ENCODE measurements around the gene PYHIN1.

Gene PYHIN1

DNA sequence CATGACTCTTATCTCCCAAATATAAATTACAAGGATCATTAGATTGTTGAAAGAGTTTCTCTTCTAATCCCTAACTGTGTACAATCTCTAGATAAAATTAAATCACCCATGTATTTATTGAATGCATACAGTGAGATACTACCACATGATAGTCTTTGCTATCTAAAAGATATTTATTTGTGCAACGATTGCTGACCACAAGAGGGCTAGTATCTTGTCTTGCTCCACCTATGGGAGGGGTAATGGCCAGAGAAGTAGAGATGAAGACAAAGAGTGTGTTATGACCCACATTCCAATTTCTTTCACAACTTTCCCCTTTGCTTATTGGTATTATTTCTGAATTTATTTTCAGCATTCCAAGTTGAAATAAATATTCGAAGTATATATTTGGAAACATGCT is 13.7 kb downstream of the PYHIN1 start:
- TF ChIP-seq, protein P1, sequence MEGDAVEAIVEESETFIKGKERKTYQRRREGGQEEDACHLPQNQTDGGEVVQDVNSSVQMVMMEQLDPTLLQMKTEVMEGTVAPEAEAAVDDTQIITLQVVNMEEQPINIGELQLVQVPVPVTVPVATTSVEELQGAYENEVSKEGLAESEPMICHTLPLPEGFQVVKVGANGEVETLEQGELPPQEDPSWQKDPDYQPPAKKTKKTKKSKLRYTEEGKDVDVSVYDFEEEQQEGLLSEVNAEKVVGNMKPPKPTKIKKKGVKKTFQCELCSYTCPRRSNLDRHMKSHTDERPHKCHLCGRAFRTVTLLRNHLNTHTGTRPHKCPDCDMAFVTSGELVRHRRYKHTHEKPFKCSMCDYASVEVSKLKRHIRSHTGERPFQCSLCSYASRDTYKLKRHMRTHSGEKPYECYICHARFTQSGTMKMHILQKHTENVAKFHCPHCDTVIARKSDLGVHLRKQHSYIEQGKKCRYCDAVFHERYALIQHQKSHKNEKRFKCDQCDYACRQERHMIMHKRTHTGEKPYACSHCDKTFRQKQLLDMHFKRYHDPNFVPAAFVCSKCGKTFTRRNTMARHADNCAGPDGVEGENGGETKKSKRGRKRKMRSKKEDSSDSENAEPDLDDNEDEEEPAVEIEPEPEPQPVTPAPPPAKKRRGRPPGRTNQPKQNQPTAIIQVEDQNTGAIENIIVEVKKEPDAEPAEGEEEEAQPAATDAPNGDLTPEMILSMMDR (conservative IDR thresholded peaks at IDR 0.05; ENCODE audit: control insufficient read depth, insufficient read depth, low read depth, low read length): peak; percentile 3
- H3K4me3 ChIP-seq (ENCODE audit: control insufficient read depth, low read depth, low read length): no peak overlapping the region
- DNase-seq (ENCODE audit: low read depth): no peak

DNA sequence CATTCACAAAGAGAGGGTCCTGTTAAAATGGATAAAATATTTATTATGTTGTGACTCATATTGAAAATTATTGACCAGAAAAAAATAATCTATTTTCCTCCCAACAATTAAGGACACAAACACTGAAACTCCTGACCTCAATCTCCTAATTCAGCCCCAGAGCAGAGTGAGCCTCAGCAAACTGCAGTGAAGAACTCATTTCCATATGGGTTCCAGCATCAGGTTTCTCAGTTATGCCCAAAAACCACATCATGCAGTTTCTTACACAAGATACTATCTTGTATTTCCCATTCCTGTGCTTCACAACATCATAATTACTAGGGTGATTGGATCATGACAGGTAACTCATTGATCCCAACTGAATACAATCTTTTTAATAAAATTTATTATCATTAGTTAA is 15.4 kb downstream of the PYHIN1 start:
- TF ChIP-seq, protein P1 (conservative IDR thresholded peaks at IDR 0.05; ENCODE audit: control insufficient read depth, insufficient read depth, low read depth, low read length): no peak
- DNase-seq (ENCODE audit: low read depth): no peak
- no peak overlapping the region for H3K4me3 ChIP-seq (ENCODE audit: control insufficient read depth, low read depth, low read length)

DNA sequence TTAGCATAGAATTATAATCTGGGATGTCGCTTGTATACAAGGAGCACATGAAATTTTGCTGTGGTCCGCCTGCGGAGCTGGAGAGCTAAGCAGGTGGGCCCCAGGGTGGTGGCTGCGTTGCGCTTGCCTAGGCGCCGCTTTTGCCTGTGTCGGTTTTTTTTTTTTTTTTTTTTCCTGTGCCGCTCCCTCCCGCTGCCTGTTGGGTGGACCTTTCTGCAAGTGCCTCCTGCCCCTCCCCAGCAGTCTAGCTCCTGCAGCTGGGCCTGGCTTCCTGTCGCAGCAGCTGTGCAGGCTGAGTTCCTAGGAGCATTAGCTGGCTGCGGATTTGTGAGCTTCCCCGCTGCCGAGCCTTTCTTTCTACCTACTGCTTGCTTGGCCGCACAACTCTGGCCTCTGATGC is 20.6 kb downstream of the PYHIN1 start:
- TF ChIP-seq, protein P1 (conservative IDR thresholded peaks at IDR 0.05; ENCODE audit: control insufficient read depth, insufficient read depth, low read depth, low read length): no peak
- H3K4me3 ChIP-seq (ENCODE audit: control insufficient read depth, low read depth, low read length): no peak overlapping the region
- DNase-seq (ENCODE audit: low read depth): no peak

DNA sequence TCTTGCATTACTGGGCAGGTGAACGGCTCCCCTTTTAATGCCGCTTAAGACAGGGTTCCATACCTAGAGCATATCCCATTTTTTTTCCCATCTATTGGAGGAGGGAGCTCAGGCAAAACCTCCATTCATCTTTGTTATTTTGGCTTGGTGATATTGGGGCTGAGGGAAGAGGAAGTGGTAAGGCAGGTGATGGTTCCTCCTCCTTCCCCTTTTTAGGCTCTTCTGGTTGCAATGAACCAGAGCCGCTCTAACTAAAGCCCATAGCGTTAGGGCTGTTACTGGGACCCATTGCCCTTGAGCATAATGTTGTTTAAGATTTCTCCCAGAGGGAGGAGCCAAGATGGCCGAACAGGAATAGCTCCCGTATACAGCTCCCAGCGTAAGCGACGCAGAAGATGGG is 21.1 kb downstream of the PYHIN1 start:
- DNase-seq (ENCODE audit: low read depth): no peak
- H3K4me3 ChIP-seq (ENCODE audit: control insufficient read depth, low read depth, low read length): no peak overlapping the region
- TF ChIP-seq, protein P1 (conservative IDR thresholded peaks at IDR 0.05; ENCODE audit: control insufficient read depth, insufficient read depth, low read depth, low read length): no peak

DNA sequence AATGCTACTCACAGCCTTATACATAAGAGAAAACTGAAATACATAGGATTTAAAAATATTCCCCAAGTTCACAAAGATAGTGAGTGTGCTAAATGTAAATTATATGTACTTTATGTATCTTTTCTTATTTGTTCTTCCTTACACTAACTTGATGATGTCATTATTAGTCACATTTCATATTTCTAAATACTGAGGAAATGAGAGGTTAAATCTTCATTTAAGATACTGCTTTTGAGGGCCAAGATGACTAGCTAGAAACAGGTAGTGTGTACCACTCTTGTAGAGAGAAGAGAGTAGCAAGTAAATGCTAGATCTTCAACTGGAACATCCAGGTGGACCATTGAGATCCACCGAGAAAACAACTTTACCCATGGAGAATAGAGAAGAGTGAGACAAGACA is 29.8 kb downstream of the PYHIN1 start:
- DNase-seq (ENCODE audit: low read depth): no peak
- TF ChIP-seq, protein P1 (conservative IDR thresholded peaks at IDR 0.05; ENCODE audit: control insufficient read depth, insufficient read depth, low read depth, low read length): no peak
- H3K4me3 ChIP-seq (ENCODE audit: control insufficient read depth, low read depth, low read length): no peak overlapping the region

DNA sequence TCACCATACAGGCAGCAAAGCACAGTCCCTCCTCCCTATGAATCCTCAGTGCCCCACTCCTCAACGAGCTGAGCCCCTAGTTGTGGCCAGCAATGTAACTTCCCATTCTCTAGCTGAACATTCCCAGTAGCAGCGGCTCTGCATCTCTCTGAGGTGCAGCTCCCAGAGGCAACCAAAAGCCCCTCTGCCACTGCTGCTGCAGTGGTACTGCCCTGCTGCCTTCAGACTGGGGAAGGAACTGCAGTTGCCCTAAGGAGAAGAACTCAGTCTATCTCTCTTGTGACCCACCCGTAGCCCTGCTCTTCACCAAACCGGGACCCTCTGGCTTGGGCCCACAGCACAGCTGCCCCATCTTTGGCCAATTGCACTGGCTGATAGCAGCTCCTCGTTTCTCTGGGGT is 31.6 kb downstream of the PYHIN1 start:
- no peak for DNase-seq (ENCODE audit: low read depth)
- H3K4me3 ChIP-seq (ENCODE audit: control insufficient read depth, low read depth, low read length): no peak overlapping the region
- TF ChIP-seq, protein P1 (conservative IDR thresholded peaks at IDR 0.05; ENCODE audit: control insufficient read depth, insufficient read depth, low read depth, low read length): no peak

DNA sequence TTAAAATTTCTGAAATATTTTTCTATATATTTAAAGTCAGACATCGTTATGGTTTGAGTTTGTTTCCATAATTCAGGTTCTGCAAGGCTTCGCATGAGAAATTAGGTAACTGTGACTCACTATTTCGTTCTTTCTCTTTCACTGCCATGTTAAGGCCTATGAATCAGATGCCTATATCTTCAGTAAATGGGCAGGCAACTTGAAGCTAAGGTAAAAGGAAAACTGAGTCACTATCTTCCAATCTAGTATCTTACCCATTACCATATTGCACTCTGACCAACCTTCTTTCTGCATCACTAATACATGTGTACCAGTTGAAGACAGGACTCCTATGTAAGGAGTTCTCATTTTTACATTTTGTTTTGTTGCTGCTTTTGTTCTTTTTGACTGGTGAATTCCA is 37.8 kb downstream of the PYHIN1 start:
- H3K4me3 ChIP-seq (ENCODE audit: control insufficient read depth, low read depth, low read length): no peak overlapping the region
- DNase-seq (ENCODE audit: low read depth): no peak
- TF ChIP-seq, protein P1 (conservative IDR thresholded peaks at IDR 0.05; ENCODE audit: control insufficient read depth, insufficient read depth, low read depth, low read length): no peak
